Endothelial cell (in vitro differentiated cells): ENCODE results near the gene TSPAN7. TPM values are rescaled to one million over a fixed set of nuclear protein-coding genes. Genes with fewer than 3 reads are reported as not detected.

Experiments used
- DNase-seq: peaks from one replicate; pipeline ENCODE4 v3.0.0; 2021; ENCODE audit warnings: low spot score
- H3K27ac Mint-ChIP-seq: one replicate; pipeline ENCODE4 v1.8.0; 2021; ENCODE audit warnings: mixed read lengths, inconsistent platforms; ENCODE audit not compliant: unreplicated experiment
- H3K27me3 Mint-ChIP-seq: one replicate; pipeline ENCODE4 v1.8.0; 2021; ENCODE audit warnings: mild to moderate bottlenecking, moderate library complexity, mixed read lengths, inconsistent platforms; ENCODE audit not compliant: unreplicated experiment
- H3K36me3 Mint-ChIP-seq: one replicate; pipeline ENCODE4 v1.8.0; 2021; ENCODE audit warnings: mild to moderate bottlenecking, low read depth, mixed read lengths, inconsistent platforms; ENCODE audit not compliant: unreplicated experiment
- H3K4me1 Mint-ChIP-seq: one replicate; pipeline ENCODE4 v1.8.0; 2021; ENCODE audit warnings: mild to moderate bottlenecking, mixed read lengths, inconsistent platforms; ENCODE audit not compliant: unreplicated experiment
- H3K4me3 Mint-ChIP-seq: one replicate; pipeline ENCODE4 v1.8.0; 2021; ENCODE audit warnings: mild to moderate bottlenecking, mixed read lengths, inconsistent platforms; ENCODE audit not compliant: unreplicated experiment
- H3K9me3 Mint-ChIP-seq: one replicate; pipeline ENCODE4 v1.8.0; 2021; ENCODE audit warnings: mixed read lengths, inconsistent platforms; ENCODE audit not compliant: unreplicated experiment
- total RNA-seq: library from RNA; stranded (reverse); fragmentation: NEBNext Ultra II Directional; extraction: Animal tissue kit (Norgen Biotek cat#: 25700); gene quantifications from one replicate; pipeline ENCODE4 v1.2.1, GENCODE V29; 2021; ENCODE audit not compliant: unreplicated experiment
- TF ChIP-seq, protein P1 (sequence below): fragments of 200-600 bp; sonication (generic); IDR thresholded peaks from one replicate; pipeline ENCODE4 v1.5.0; 2021; ENCODE audit warnings: antibody characterized with exemption; ENCODE audit not compliant: unreplicated experiment

The TSPAN7 gene
- total RNA-seq, 1 donor from 2014 or later = 12.4 TPM

DNA sequence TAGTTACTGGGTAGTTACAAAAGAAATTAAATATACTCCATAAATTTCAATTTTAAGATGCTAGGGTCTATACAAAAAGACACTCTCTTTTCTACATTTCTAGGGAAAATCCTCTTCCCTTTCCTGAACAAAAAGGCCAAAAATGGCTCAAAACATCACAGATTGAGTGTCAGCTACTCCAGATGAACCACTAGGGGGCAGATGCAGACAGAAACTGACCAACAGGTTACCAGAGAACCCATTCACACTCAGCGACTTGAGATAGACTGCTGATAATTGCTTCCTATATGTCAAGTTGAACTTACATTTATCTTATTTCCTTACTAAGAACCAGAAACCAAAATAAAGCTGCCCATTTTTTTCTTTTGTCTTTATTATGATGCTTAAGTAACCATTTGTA lies 156.5 kb downstream of the TSPAN7 start:
- H3K27me3 Mint-ChIP-seq = peaks cover 2% of the 10 kb centered on the region
- no peaks in the 10 kb centered on the region for H3K9me3 Mint-ChIP-seq
- H3K4me1 Mint-ChIP-seq = no peaks in the 10 kb centered on the region
- no peaks in the 10 kb centered on the region for H3K36me3 Mint-ChIP-seq
- no peak overlapping the region for H3K27ac Mint-ChIP-seq
- H3K4me3 Mint-ChIP-seq = no peak overlapping the region
- peak; percentile 3 for DNase-seq
- TF ChIP-seq, protein P1, sequence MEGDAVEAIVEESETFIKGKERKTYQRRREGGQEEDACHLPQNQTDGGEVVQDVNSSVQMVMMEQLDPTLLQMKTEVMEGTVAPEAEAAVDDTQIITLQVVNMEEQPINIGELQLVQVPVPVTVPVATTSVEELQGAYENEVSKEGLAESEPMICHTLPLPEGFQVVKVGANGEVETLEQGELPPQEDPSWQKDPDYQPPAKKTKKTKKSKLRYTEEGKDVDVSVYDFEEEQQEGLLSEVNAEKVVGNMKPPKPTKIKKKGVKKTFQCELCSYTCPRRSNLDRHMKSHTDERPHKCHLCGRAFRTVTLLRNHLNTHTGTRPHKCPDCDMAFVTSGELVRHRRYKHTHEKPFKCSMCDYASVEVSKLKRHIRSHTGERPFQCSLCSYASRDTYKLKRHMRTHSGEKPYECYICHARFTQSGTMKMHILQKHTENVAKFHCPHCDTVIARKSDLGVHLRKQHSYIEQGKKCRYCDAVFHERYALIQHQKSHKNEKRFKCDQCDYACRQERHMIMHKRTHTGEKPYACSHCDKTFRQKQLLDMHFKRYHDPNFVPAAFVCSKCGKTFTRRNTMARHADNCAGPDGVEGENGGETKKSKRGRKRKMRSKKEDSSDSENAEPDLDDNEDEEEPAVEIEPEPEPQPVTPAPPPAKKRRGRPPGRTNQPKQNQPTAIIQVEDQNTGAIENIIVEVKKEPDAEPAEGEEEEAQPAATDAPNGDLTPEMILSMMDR = peak; percentile 53

DNA sequence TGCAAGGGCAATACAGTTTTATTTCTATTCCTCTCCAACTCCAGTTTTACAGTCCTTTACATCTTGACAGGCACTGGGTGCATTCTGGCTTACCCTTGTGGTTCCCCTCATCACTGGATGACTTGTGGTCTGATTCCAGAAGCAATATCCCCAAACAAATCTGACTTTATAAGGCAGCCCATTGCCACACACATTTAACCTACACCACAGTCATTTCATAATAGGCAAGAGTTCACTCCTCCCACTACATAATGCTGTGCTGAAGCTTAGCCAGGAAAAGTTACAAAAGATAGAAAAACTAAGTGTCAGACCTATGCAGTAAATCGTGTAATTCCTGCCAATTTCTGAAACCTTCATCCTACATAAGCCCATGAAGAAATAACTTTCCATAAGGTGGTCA lies 157.0 kb downstream of the TSPAN7 start:
- no peak for DNase-seq
- Mint-ChIP-seq H3K36me3 (no peaks in the 10 kb centered on the region), H3K27ac (no peak overlapping the region), H3K4me1 (no peaks in the 10 kb centered on the region), H3K4me3 (no peak overlapping the region), H3K27me3 (peaks cover 2% of the 10 kb centered on the region), H3K9me3 (no peaks in the 10 kb centered on the region)
- TF ChIP-seq, protein P1 = no peak

DNA sequence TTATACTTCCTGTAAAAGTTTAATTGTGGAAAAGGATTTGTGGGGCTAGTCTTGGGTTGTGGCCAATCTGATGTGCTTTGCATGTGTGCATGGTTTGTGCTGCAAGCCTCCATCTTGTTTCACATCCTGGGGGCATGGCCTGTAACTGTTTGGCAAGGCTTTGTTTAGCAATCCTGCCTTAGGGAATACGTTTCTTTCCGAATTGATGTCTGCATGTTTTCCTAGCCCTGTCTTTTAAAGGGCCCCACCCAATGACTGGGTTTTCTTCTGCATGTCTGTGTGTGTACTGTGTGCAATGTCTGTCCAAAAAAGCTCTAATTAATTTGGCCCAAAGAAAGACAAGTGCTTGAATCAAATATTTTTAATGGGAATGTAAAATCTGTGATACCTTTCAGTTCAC lies 165.3 kb downstream of the TSPAN7 start:
- Mint-ChIP-seq H3K9me3 (no peaks in the 10 kb centered on the region), H3K27me3 (no peaks in the 10 kb centered on the region), H3K27ac (no peak overlapping the region), H3K4me1 (no peaks in the 10 kb centered on the region), H3K4me3 (no peak overlapping the region), H3K36me3 (no peaks in the 10 kb centered on the region)
- TF ChIP-seq, protein P1 = no peak
- DNase-seq = no peak

DNA sequence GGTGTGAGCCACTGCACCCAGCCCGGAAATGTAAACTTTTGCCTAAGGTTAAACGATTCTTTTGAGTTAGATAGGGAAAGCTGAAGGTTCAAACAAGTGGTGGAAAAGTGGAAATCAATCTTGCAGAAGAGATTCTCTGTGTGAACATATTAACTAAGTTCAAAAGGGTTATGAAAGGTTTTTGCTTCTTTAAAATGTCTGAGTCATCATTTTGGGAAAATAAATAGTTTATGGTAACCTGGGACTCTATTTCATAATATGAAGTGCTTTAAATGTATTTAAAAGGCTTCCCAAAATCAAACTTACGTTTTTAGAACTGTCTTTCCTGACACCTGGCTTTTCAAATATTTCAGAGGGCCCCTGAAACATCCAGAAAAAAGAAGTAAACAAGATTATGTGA lies 166.3 kb downstream of the TSPAN7 start:
- TF ChIP-seq, protein P1 = no peak
- no peak overlapping the region for H3K4me3 Mint-ChIP-seq
- no peaks in the 10 kb centered on the region for H3K9me3 Mint-ChIP-seq
- no peak for DNase-seq
- H3K27me3 Mint-ChIP-seq = no peaks in the 10 kb centered on the region
- no peaks in the 10 kb centered on the region for H3K4me1 Mint-ChIP-seq
- no peaks in the 10 kb centered on the region for H3K36me3 Mint-ChIP-seq
- no peak overlapping the region for H3K27ac Mint-ChIP-seq

DNA sequence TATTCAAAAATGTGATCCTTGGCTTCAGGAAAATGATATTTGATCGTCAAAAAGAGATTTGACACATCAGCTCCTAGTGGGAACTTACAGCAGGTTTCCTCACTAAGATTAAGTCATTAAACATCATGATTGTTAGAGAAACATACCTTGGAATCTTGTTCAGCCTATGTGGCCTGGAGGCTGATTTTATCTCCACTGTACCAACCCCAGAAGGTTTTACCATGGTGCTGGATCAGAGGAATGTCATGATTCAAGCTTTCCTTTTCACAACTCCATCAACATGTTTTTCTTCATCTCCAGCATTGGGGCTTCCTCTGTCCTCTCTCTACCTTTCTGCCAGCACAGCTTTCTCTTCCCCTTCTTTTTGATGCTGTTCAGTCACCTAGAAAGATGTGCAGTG lies 171.5 kb downstream of the TSPAN7 start:
- no peak for DNase-seq
- no peak overlapping the region for H3K27ac Mint-ChIP-seq
- no peaks in the 10 kb centered on the region for H3K4me1 Mint-ChIP-seq
- H3K9me3 Mint-ChIP-seq = no peaks in the 10 kb centered on the region
- H3K4me3 Mint-ChIP-seq = no peak overlapping the region
- H3K27me3 Mint-ChIP-seq = no peaks in the 10 kb centered on the region
- TF ChIP-seq, protein P1 = no peak
- no peaks in the 10 kb centered on the region for H3K36me3 Mint-ChIP-seq

Other genes starting within 250 kb of the TSPAN7 start
- 17.2 TPM for gene RPGR, start 234.0 kb upstream of the TSPAN7 start, total RNA-seq
- gene OTC, start 208.9 kb upstream of the TSPAN7 start, total RNA-seq = not detected
- gene MID1IP1, start 239.9 kb downstream of the TSPAN7 start, total RNA-seq = 25.3 TPM